ENCODE results near the gene KCNT1.

Gene KCNT1

DNA sequence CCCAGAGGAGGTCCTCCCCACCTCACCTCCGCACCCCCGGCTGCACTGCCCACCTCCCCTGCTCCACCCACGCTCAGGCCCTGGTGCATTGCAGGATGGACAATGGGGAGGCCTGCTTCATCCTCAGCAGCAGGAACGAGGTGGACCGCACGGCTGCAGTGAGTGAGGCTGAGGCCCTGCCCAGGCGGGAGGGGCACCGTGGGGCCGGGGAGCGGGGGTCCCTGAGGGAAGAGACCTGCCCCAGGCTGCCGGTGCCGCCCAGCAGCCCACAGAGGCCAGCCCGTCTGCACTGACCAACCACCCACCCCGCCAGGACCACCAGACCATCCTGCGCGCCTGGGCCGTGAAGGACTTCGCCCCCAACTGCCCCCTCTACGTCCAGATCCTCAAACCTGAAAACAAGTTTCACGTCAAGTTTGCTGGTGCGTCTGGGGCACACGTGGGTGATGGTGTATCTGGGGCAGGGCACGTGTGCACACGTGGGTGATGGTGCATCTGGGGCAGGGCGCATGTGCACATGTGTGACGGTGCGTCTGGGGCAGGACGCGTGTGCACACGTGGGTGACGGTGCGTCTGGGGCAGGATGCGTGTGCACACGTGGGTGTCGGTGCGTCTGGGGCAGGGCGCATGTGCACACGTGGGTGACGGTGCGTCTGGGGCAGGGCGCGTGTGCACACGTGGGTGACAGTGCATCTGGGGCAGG is 66.7 kb downstream of the KCNT1 start:
- no peak for DNase-seq (ENCODE audit: low spot score)

DNA sequence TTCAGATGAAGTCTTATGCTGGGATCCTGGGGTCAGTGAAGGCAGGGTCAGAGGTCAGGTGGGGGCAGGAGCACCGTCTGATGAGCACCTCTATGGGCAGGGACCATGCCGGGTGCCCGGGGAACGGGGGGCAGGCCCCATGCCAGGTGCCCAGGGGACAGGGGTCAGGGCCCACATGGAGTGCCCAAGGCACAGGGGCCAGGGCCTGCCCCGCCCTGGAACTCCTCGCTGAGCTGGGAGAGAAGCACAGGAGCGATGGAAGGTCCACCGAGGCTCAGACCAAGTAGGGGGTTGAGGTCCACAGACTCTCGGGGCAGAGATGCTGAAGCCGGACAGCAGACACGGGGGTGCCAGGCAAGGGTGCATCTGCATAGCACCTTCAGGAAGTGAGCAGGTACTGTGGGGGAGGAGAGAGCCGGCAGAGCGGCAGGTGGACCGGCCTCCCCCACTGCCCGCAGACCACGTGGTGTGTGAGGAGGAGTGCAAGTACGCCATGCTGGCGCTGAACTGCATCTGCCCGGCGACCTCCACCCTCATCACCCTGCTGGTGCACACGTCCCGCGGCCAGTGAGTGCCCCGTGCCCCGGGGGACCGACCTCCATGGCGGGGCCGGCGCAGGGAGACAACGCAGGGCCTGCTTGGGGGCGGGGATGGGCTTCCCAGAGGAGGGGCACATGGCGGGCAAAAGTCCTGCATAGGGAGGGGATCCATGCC is 67.7 kb downstream of the KCNT1 start:
- DNase-seq (ENCODE audit: low spot score): no peak

DNA sequence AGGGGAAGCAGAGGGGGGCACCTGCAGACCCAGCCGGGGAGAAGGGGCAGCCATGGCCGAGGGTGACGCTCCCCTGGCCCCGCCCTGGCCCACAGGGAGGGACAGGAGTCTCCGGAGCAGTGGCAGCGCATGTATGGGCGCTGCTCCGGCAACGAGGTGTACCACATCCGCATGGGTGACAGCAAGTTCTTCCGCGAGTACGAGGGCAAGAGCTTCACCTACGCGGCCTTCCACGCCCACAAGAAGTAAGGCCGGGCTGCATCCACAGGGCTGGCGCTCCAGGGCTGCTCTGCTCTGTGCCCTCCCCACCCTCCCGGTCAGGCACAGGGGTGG is 68.2 kb downstream of the KCNT1 start:
- no peak for DNase-seq (ENCODE audit: low spot score)

- no peak for DNase-seq (ENCODE audit: low spot score)
These were observed 68.8 kb downstream of the KCNT1 start for GRCh38 chr9:135770771-135771170.

DNA sequence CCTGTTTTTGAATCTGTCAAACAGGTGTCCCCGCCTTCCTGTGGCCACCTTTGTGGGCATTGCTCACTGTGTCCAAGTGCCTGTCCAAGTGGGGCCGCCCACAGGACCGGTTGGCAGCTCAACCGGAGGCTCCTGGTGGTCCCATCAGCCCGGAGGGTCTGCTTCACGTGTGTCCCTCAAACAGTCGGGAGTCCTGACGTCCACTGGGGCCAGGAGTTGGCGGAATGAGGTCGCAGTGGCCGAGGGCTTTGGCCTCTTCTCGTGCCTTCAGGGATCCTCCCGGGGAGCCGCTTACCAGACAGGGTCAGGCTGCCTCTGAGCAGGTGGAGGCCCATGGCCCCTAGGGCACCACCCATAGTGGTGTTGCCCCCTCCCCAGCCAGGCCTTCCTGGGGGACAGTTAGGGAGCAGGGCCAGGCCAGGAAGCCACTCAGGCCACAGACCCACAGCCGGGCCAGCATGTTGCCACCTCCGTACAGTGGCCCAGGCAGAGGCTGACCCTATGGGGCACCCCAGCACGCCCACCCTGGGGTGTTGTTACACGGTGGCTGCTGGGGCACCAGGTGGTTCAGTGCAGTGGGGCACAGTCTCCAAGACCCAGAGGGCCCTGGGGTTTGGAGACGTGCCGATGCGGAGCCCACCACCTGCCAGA is 69.5 kb downstream of the KCNT1 start:
- no peak for DNase-seq (ENCODE audit: low spot score)

- DNase-seq (ENCODE audit: low spot score): no peak
These were observed 70.2 kb downstream of the KCNT1 start for GRCh38 chr9:135772056-135772646.

GRCh38 chr9:135772702-135773493 is 70.9 kb downstream of the KCNT1 start:
- no peak for DNase-seq (ENCODE audit: low spot score)

- DNase-seq (ENCODE audit: low spot score): no peak
These were observed 71.7 kb downstream of the KCNT1 start for GRCh38 chr9:135773530-135774238.

GRCh38 chr9:135774239-135774747 is 72.3 kb downstream of the KCNT1 start:
- DNase-seq (ENCODE audit: low spot score): no peak

- DNase-seq (ENCODE audit: low spot score): no peak
These were observed 73.0 kb downstream of the KCNT1 start for GRCh38 chr9:135774794-135775525.

- DNase-seq (ENCODE audit: low spot score): no peak
These were observed 73.9 kb downstream of the KCNT1 start for GRCh38 chr9:135775911-135776310.

GRCh38 chr9:135776893-135777622 is 75.1 kb downstream of the KCNT1 start:
- no peak for DNase-seq (ENCODE audit: low spot score)

DNA sequence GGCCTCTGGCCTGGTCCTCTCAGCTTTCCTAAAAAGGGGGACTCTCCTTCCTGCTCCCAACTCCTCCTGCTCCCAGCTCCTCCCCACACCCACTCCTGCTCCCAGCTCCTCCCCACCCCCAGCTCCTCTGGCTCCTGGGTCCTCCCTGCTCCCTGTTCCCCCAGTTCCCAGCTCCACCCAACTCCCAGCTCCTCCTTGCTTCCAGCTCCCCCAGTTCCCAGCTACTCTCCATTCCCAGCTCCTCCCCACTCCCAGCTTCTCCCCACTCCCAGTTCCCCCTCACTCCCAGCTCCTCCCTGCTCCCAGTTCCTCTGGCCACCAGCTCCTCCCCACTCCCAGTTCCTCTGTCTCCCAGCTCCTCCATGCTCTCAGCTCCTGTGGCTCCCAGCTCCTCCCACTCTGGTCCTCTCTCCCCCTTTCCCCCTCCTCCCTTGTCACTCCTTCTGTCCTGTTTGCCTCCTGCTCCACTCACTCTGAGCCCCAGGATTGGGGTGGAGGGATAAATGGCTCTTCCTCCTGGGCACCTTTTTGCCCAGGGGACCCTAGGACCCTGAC is 75.7 kb downstream of the KCNT1 start:
- DNase-seq (ENCODE audit: low spot score): no peak

GRCh38 chr9:135778421-135778820 is 76.4 kb downstream of the KCNT1 start:
- DNase-seq (ENCODE audit: low spot score): no peak

DNA sequence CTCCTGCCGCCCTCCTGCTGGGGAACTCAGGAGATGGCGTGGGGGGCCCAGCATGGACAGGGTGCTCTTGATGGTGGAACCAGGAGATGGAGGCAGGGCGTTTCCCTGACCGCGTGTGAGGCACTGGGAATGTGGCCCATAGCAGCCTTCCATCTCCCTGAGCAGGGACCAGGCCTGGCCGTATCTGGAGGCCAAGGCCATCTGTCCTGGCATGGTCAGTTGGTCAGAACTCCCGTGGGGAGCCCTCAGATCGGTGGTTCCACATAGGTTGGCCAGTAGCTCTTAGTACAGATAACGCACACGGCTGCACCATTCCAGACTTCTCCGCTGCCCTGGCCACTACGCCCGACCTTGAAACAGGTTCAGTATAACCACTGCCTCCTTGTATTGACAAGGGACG is 77.6 kb downstream of the KCNT1 start:
- no peak for DNase-seq (ENCODE audit: low spot score)

DNA sequence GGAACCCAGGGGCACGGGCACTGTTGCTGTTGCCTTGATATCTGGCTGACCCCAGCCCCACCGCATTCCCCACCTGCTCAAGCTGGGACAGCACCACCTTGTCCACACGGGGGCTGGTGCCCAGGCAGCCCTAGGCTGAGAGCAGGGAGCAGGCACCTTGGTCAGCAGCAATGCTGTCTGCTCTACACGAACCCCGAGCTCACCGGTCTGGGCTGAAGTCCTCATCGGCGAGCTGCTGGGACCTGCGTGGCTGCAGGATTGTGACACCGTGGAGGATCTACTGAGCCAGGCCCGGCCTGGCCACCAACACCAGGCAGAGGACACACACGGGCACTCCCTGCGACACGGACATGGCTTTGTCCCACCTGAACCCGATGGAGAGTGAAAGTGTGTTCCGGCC is 78.1 kb downstream of the KCNT1 start:
- no peak for DNase-seq (ENCODE audit: low spot score)

DNA sequence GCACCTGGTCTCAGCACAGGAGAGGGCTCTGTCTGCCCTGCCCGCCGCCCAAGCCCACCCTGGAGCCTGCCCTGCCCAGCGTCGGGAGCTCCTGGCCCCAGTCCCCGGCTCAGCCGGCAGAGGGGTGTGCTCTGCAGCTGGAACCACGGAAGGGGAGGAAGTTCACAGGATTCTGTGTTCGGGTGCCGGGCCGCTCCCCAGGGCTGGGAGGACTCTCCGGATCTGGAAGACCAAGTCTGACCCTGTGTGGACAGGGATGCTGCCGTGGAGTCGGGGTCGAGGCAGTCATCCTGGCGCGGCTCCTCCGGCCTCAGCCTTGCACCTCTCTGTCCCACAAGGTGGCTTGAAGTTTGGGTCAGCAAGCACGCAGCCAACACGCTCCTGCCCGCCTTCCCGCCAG is 78.6 kb downstream of the KCNT1 start:
- DNase-seq (ENCODE audit: low spot score): no peak

GRCh38 chr9:135782946-135783345 is 81.0 kb downstream of the KCNT1 start:
- no peak for DNase-seq (ENCODE audit: low spot score)

- no peak for DNase-seq (ENCODE audit: low spot score)
These were observed 81.7 kb downstream of the KCNT1 start for GRCh38 chr9:135783540-135784245.

Data from HuH-7.5 (cell line).